HCT116 (cell line): ENCODE measurements around the gene MAVS. TPM values are rescaled to one million over a fixed set of nuclear protein-coding genes. Genes with fewer than 3 reads are reported as not detected.

ENCODE experiments used
- ATAC-seq: fragments of 200-7000 bp; cut with Tn5 transposase; 2 replicates; pipeline ENCODE4 v1.9.1; 2020; ENCODE audit warnings: mild to moderate bottlenecking, moderate library complexity
- BruUV-seq: library from RNA; stranded (reverse); fragments of 400-500 nt; replicated peaks from 2 replicates; lab custom pipeline; 2021; lab: Mats Ljungman, UMichigan
- CTCF ChIA-PET: fragments of 300-600 bp; sonication (Branson Sonifier 250); formaldehyde crosslinking; loops from one replicate; lab custom pipeline; 2021; ENCODE audit warnings: antibody characterized with exemption; lab: Charles Lee
- POLR2A ChIA-PET: fragments of 300-600, 350-600 bp; sonication (Branson Sonifier 250); formaldehyde crosslinking; loops from one replicate; lab custom pipeline; 2021; ENCODE audit warnings: antibody characterized with exemption; lab: Charles Lee
- RAD21 ChIA-PET, 2 experiments: fragments of 300-600 bp; sonication (Branson Sonifier 250); formaldehyde crosslinking; loops; one replicate each; lab custom pipeline; 2023; ENCODE audit warnings: low total read pairs in 2 of 2; ENCODE audit not compliant: uncharacterized antibody in 2 of 2, unreplicated experiment in 2 of 2, low non-redundant PET in 1 of 2; lab: Charles Lee
- DNase-seq: peaks from one replicate; pipeline ENCODE4 v3.0.0-alpha.2; 2010; ENCODE audit warnings: low read depth, low spot score
- H2AFZ ChIP-seq: fragments of 200-600 bp; shearing (Covaris generic), sonication (generic); 2 replicates; pipeline ENCODE4 v1.6.1; 2017; ENCODE audit warnings: low read depth, mixed run types, mixed read lengths, antibody characterized with exemption, low read length; ENCODE audit not compliant: poor library complexity, severe bottlenecking
- H3K27ac ChIP-seq: 2 replicates; pipeline ENCODE4 v1.5.1; 2012; ENCODE audit warnings: low read depth, low read length
- H3K27me3 ChIP-seq: fragments of 200-600 bp; sonication (generic); 2 replicates; pipeline ENCODE4 v1.6.1; 2016; ENCODE audit warnings: mixed run types, low read length, mixed read lengths; ENCODE audit not compliant: insufficient read depth
- H3K36me3 ChIP-seq, 2 experiments: fragments of 200-500 bp in 1 of 2; fragments of 200-600 bp in 1 of 2; sonication (Bioruptor generic) in 1 of 2; sonication (generic) in 1 of 2; 2 replicates each; pipeline versions ENCODE4 v1.5.1 to v1.6.1; 2014 to 2016; ENCODE audit warnings: low read length in 2 of 2, inconsistent platforms in 1 of 2, mixed read lengths in 1 of 2, mixed run types in 1 of 2; ENCODE audit not compliant: insufficient read depth in 2 of 2, control insufficient read depth in 1 of 2
- H3K4me1 ChIP-seq, 2 experiments: fragments of 200-600 bp in 1 of 2; sonication (generic) in 1 of 2; 2 replicates each; pipeline versions ENCODE4 v1.5.1 to v1.6.1; 2012 to 2017; ENCODE audit warnings: low read length in 2 of 2, inconsistent platforms in 1 of 2, mild to moderate bottlenecking in 1 of 2, mixed read lengths in 1 of 2, mixed run types in 1 of 2, moderate library complexity in 1 of 2; ENCODE audit not compliant: insufficient read depth in 2 of 2, control insufficient read depth in 1 of 2
- H3K4me2 ChIP-seq: fragments of 200-600 bp; sonication (generic); 2 replicates; pipeline ENCODE4 v1.6.1; 2017; ENCODE audit warnings: mixed run types, low read length, mixed read lengths
- H3K4me3 ChIP-seq, 2 experiments: fragments of 200-600 bp in 1 of 2; sonication (generic) in 1 of 2; replicated peaks in 1 of 2; 2 replicates each; pipeline ENCODE4 v1.5.1; 2011 to 2016; ENCODE audit warnings: low read length in 2 of 2, control low read depth in 1 of 2, low read depth in 1 of 2, mild to moderate bottlenecking in 1 of 2, mixed read lengths in 1 of 2, mixed run types in 1 of 2
- H3K79me2 ChIP-seq: fragments of 200-600 bp; sonication (generic); 2 replicates; pipeline ENCODE4 v1.6.1; 2017; ENCODE audit warnings: mild to moderate bottlenecking, mixed run types, low read length, moderate library complexity, mixed read lengths; ENCODE audit not compliant: insufficient read depth
- H3K9ac ChIP-seq: fragments of 200-600 bp; sonication (generic); 2 replicates; pipeline ENCODE4 v1.6.1; 2016; ENCODE audit warnings: low read length, mixed read lengths
- H3K9me2 ChIP-seq: fragments of 200-600 bp; sonication (generic), shearing (Covaris generic); 2 replicates; pipeline ENCODE4 v1.6.1; 2017; ENCODE audit warnings: mixed run types, mild to moderate bottlenecking, moderate library complexity; ENCODE audit not compliant: insufficient read depth
- H3K9me3 ChIP-seq, 2 experiments: fragments of 200-500 bp in 1 of 2; fragments of 200-600 bp in 1 of 2; sonication (Bioruptor generic) in 1 of 2; sonication (generic) in 1 of 2; 2 replicates each; pipeline ENCODE4 v1.6.1; 2014 to 2017; ENCODE audit warnings: low read length in 2 of 2, mixed read lengths in 2 of 2, inconsistent platforms in 1 of 2, low read depth in 1 of 2, mild to moderate bottlenecking in 1 of 2, mixed run types in 1 of 2, moderate library complexity in 1 of 2; ENCODE audit not compliant: control insufficient read depth in 1 of 2, insufficient read depth in 1 of 2
- H4K20me1 ChIP-seq: fragments of 200-600 bp; sonication (generic), shearing (Covaris generic); 2 replicates; pipeline ENCODE4 v1.6.1; 2017; ENCODE audit warnings: mixed run types, mild to moderate bottlenecking, moderate library complexity; ENCODE audit not compliant: insufficient read depth
- CTCF ChIP-seq, 3 experiments: fragments of 200-600 bp in 1 of 3; sonication (generic) in 1 of 3; IDR thresholded peaks in 2 of 3; conservative IDR thresholded peaks in 1 of 3; 2 replicates each; pipeline ENCODE4 v1.5.1; 2012 to 2017; ENCODE audit warnings: low read depth in 2 of 3, low read length in 2 of 3, antibody characterized with exemption in 1 of 3, borderline replicate concordance in 1 of 3, control low read depth in 1 of 3, mild to moderate bottlenecking in 1 of 3, mixed read lengths in 1 of 3, mixed run types in 1 of 3, moderate library complexity in 1 of 3; ENCODE audit not compliant: insufficient read depth in 1 of 3
- FOSL1 ChIP-seq: IDR thresholded peaks from 2 replicates; pipeline ENCODE4 v1.6.1; 2012; ENCODE audit warnings: low read depth
- JUND ChIP-seq: IDR thresholded peaks from 2 replicates; pipeline ENCODE4 v1.6.1; 2012
- REST ChIP-seq: IDR thresholded peaks from 2 replicates; pipeline ENCODE4 v1.6.1; 2012; ENCODE audit warnings: low read depth
- TCF7L2 ChIP-seq: IDR thresholded peaks from 2 replicates; pipeline ENCODE4 v1.7.0; 2011; ENCODE audit warnings: borderline replicate concordance, inconsistent platforms; ENCODE audit not compliant: insufficient read depth, insufficient read length; ENCODE audit errors: extremely low read depth
- intact Hi-C: fragments of 100-400 bp; cut with micrococcal nuclease; formaldehyde crosslinking; loops from 2 replicates; pipeline ENCODE4 v1.10.0; 2022
- total RNA-seq: library from RNA; stranded (reverse); gene quantifications from one replicate; pipeline ENCODE4 v1.2.1, GENCODE V29; 2021; ENCODE audit not compliant: unreplicated experiment

MAVS gene
- total RNA-seq, 1 experiment from 2014 or later = 60.1 TPM

DNA sequence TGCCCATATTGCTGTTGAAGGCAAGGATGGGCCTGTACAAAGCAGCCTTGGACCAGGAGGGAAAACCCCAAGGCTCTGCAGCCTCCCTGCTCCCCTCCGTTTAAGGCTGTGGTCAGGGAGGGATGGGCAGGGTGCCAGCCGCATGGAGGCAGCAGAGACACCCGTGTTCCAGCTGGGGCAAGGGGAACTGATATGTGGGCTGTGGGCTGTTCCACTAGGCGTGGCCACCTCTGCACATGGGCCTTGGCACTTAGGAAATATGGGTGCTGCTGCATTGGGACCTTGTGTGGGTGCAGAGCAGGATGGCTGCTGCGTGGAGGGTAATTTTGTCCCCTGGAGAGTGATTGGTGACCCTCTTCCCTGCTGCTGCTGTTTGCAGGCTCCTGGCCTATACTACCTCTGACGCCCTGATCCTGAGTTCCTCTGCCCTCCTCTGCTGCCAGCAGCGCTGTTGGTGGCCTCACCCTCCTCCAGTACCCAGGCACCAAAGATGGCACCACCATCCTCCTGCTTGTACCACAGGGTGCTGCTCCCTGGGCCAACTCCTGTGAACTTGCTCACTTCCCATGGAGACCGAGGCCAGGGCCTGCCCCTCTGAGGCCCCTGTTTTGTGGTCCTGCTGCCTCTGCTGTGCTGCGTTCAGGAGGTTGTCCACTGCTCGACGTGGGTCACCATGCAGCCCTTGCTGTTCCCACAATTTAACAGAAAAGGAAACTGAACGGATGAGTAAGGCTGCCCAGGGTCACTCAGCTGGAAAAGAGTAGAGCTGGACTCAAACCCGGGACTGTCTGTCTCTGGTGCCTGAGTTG, 77.9 kb downstream of the MAVS start:
- POLR2A ChIA-PET = no interaction called here
- no TSS peak for BruUV-seq
- RAD21 ChIA-PET = no interaction called here
- CTCF ChIA-PET = no interaction called here
- DNase-seq = no peak
- H3K36me3 ChIP-seq = peaks cover 16 to 22% of the 10 kb centered on the region in 2 experiments; a peak in 3 of 4 replicates
- H3K4me3 ChIP-seq = no peak overlapping the region
- no peak overlapping the region for H3K4me2 ChIP-seq
- H3K79me2 ChIP-seq = peaks cover 22% of the 10 kb centered on the region
- H2AFZ ChIP-seq = no peak overlapping the region
- no peaks in the 10 kb centered on the region for H3K9me3 ChIP-seq
- no peak overlapping the region for H3K27ac ChIP-seq
- no peak overlapping the region for H3K9ac ChIP-seq
- H3K4me1 ChIP-seq = no peaks in the 10 kb centered on the region
- H4K20me1 ChIP-seq = no peaks in the 10 kb centered on the region
- H3K9me2 ChIP-seq = no peaks in the 10 kb centered on the region
- no peak for TF ChIP-seq FOSL1
- no peak for TF ChIP-seq JUND
- TF ChIP-seq CTCF (IDR thresholded peaks at IDR 0.05 in 2 of 3, conservative IDR thresholded peaks at IDR 0.05 in 1 of 3; ENCODE audit: borderline replicate concordance in 1 of 3, insufficient read depth in 1 of 3, low read depth in 2 of 3, low read length in 2 of 3) = no peak
- TF ChIP-seq REST = no peak
- no peak for TF ChIP-seq TCF7L2
- TF ChIP-seq, all 23 proteins: peak for 0
- H3K27me3 ChIP-seq = no peaks in the 10 kb centered on the region
- intact Hi-C loops = no loop called here
- ATAC-seq = no peak
